Progenitor cell of endocrine pancreas (in vitro differentiated cells): ENCODE data around the gene MYO7B. TPM values are rescaled to one million over a fixed set of nuclear protein-coding genes. Genes with fewer than 3 reads are reported as not detected.

Source experiments
- DNase-seq: peaks from one replicate; pipeline ENCODE4 v3.0.0; 2021; ENCODE audit warnings: low spot score; ENCODE audit not compliant: unreplicated experiment
- H3K27ac Mint-ChIP-seq: 2 replicates; pipeline ENCODE4 v1.8.0; 2021; ENCODE audit warnings: mild to moderate bottlenecking, moderate library complexity, mixed read lengths
- H3K27me3 Mint-ChIP-seq: 2 replicates; pipeline ENCODE4 v1.8.0; 2021; ENCODE audit warnings: mixed read lengths
- H3K36me3 Mint-ChIP-seq: 2 replicates; pipeline ENCODE4 v1.8.0; 2022; ENCODE audit warnings: mixed read lengths; ENCODE audit not compliant: insufficient read depth
- H3K4me1 Mint-ChIP-seq: 2 replicates; pipeline ENCODE4 v1.8.0; 2021; ENCODE audit warnings: low read depth, mixed read lengths
- H3K4me3 Mint-ChIP-seq: 2 replicates; pipeline ENCODE4 v1.8.0; 2021; ENCODE audit warnings: low read depth, mild to moderate bottlenecking, moderate library complexity, mixed read lengths
- H3K9me3 Mint-ChIP-seq: 2 replicates; pipeline ENCODE4 v1.8.0; 2021; ENCODE audit warnings: low read depth, mixed read lengths
- total RNA-seq: library from RNA; stranded (reverse); gene quantifications from 2 replicates; pipeline ENCODE4 v1.2.1, GENCODE V29; 2021
- TF ChIP-seq, protein P1 (sequence below): fragments of 200-600 bp; sonication (generic); IDR thresholded peaks from one replicate; pipeline ENCODE4 v1.5.0; 2021; ENCODE audit warnings: antibody characterized with exemption, mild to moderate bottlenecking; ENCODE audit not compliant: unreplicated experiment

Gene MYO7B
- total RNA-seq, 1 donor from 2014 or later = not detected

DNA sequence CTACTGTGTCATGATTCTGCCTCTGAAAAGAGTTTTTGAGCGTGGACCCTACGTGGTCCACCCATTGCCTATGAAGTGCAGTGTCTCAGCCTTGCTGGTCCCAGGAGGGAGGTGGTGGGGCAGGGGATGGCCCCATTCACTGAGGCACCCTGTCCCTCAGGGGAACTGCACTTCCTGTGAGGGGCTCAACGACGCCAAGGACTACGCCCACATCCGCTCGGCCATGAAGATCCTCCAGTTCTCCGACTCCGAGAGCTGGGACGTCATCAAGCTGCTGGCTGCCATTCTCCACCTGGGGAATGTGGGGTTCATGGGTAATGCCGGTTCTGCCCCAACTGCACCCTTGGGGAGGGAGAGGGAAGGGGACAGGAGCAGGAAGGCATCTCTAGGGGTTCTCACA is 42.5 kb downstream of the MYO7B start:
- no peak overlapping the region for H3K4me3 Mint-ChIP-seq
- no peak for DNase-seq
- H3K36me3 Mint-ChIP-seq = no peaks in the 10 kb centered on the region
- H3K27me3 Mint-ChIP-seq = peaks cover 20% of the 10 kb centered on the region
- TF ChIP-seq, protein P1, sequence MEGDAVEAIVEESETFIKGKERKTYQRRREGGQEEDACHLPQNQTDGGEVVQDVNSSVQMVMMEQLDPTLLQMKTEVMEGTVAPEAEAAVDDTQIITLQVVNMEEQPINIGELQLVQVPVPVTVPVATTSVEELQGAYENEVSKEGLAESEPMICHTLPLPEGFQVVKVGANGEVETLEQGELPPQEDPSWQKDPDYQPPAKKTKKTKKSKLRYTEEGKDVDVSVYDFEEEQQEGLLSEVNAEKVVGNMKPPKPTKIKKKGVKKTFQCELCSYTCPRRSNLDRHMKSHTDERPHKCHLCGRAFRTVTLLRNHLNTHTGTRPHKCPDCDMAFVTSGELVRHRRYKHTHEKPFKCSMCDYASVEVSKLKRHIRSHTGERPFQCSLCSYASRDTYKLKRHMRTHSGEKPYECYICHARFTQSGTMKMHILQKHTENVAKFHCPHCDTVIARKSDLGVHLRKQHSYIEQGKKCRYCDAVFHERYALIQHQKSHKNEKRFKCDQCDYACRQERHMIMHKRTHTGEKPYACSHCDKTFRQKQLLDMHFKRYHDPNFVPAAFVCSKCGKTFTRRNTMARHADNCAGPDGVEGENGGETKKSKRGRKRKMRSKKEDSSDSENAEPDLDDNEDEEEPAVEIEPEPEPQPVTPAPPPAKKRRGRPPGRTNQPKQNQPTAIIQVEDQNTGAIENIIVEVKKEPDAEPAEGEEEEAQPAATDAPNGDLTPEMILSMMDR = no peak
- H3K4me1 Mint-ChIP-seq = peaks cover 1% of the 10 kb centered on the region
- H3K9me3 Mint-ChIP-seq = no peaks in the 10 kb centered on the region
- H3K27ac Mint-ChIP-seq = no peak overlapping the region

DNA sequence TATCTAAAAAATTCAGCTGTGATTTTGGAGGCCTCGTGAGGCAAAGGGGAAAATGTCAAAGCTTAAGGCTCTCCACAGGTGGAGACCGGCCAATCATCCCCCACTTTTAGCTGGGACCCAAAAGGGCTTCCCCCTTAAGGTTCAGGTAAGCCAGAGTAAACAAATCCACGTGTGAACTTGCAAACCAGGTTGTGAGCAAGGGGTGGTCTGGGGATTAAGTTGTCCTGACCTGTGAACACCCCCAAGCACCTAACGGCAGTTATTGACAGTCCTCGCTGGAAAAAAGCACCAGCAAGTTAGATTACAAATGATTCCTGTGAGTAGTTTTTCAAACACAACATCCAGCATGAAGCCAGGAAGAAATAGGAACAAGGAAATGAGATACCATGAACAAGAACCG is 42.9 kb downstream of the MYO7B start:
- H3K4me3 Mint-ChIP-seq = no peak overlapping the region
- DNase-seq = no peak
- H3K36me3 Mint-ChIP-seq = no peaks in the 10 kb centered on the region
- H3K9me3 Mint-ChIP-seq = no peaks in the 10 kb centered on the region
- H3K27ac Mint-ChIP-seq = no peak overlapping the region
- peaks cover 22% of the 10 kb centered on the region for H3K27me3 Mint-ChIP-seq
- TF ChIP-seq, protein P1 = no peak
- H3K4me1 Mint-ChIP-seq = peaks cover 1% of the 10 kb centered on the region

DNA sequence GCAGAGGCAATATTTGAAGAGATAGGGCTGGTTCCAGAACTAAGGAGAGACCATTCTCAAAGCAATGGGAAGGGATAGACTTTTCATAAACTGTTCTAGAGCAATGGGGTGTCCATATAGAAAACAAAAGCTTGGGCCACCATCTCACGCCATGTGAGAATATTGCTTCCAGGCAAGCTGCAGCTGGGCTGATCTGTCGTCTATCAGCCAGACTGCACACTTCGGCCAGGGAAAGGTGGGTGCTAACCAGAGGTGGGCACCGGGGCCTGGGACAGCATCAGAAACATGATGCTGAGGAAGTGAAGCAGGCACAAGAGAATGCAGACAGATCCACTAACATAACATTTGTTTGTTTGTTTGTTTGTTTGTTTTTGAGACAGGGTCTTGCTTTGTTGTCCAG is 43.7 kb downstream of the MYO7B start:
- Mint-ChIP-seq H3K4me1 (peaks cover 1% of the 10 kb centered on the region), H3K27ac (no peak overlapping the region), H3K4me3 (no peak overlapping the region), H3K36me3 (no peaks in the 10 kb centered on the region), H3K9me3 (no peaks in the 10 kb centered on the region), H3K27me3 (peaks cover 19% of the 10 kb centered on the region)
- DNase-seq = no peak
- TF ChIP-seq, protein P1 = no peak

DNA sequence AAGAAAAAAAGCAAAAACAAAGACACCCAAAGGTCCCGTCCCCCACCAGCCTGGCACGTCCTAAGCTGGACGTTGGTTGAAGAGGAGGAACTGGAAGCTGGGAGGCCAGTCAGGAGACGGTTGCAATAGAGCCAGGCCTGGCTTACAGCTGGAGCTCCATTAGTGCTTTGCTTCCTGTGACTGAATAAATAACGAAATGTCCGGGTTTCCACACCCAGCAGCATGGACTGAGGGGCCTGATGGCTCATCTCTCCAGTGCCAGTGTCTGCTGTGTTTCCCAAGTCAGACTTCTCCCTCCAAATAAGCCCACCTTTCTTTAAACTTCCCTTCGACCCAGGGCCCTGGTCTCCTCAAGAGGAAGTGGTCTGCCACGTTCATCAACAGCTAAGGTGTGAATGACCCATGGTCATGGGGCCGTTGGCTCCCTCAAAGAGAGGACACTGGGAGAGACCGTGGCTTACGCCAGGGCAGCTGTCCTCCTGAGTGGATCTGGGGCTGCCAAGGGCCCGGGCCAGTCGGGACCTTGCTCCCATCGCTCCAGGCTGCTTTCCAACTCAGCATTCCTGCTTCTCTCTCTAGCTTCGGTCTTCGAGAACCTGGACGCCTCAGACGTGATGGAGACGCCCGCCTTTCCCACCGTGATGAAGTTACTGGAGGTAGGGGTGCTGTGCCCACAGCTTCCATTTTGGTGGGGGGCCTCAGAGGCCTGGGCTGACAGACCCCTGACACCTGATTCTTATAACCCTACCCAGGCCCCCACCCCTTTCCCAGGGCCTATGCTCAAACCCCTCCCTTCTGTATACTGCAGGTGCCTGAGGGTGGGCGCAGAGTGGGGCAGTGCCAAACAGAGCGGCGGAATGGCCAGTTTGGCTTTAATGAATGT is 44.9 kb downstream of the MYO7B start:
- no peak overlapping the region for H3K27ac Mint-ChIP-seq
- peaks cover 19% of the 10 kb centered on the region for H3K27me3 Mint-ChIP-seq
- no peaks in the 10 kb centered on the region for H3K36me3 Mint-ChIP-seq
- H3K4me3 Mint-ChIP-seq = no peak overlapping the region
- TF ChIP-seq, protein P1 = no peak
- DNase-seq = no peak
- H3K9me3 Mint-ChIP-seq = no peaks in the 10 kb centered on the region
- H3K4me1 Mint-ChIP-seq = peaks cover 1% of the 10 kb centered on the region

DNA sequence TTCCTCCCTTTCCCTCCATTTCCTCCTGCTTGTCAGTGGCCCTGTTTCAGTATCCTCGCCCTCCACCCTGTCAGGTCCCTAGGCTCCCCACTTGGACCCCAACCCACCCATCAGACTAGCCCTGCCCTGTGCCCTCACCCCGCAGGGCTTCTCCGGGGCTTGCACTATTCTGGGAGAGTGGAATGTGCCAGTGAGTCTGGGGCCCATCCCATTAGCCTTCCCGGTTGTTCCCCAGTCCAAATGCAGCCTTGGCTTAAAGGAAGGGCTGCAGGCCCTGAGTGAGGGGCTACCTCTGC is 45.5 kb downstream of the MYO7B start:
- Mint-ChIP-seq H3K9me3 (no peaks in the 10 kb centered on the region), H3K4me3 (no peak overlapping the region), H3K27ac (no peak overlapping the region), H3K27me3 (peaks cover 22% of the 10 kb centered on the region), H3K4me1 (peaks cover 1% of the 10 kb centered on the region), H3K36me3 (no peaks in the 10 kb centered on the region)
- TF ChIP-seq, protein P1 = no peak
- no peak for DNase-seq
